AG04450 (cell line): Measurements from ENCODE around the gene FAM81A. TPM values are rescaled to one million over a fixed set of nuclear protein-coding genes. Genes with fewer than 3 reads are reported as not detected.

Source experiments
- CTCF ChIA-PET: fragments of 300-600, 350-600 bp; formaldehyde crosslinking; extraction: SDS; loops from one replicate; lab custom pipeline; 2022; ENCODE audit warnings: antibody characterized with exemption, inconsistent platforms; lab: Charles Lee
- POLR2A ChIA-PET: fragments of 350-600 bp; formaldehyde crosslinking; extraction: SDS; loops from one replicate; lab custom pipeline; 2021; ENCODE audit warnings: antibody characterized with exemption, inconsistent platforms; lab: Yijun Ruan, JAX
- DNase-seq: peaks from one replicate; pipeline ENCODE4 v3.0.0-alpha.2; 2011; ENCODE audit warnings: low read depth, low spot score
- H3K27ac ChIP-seq: one replicate; pipeline ENCODE4 v1.5.1; 2012; ENCODE audit warnings: low read depth, low read length, control low read depth
- H3K27me3 ChIP-seq: one replicate; pipeline ENCODE4 v1.6.0; 2012; ENCODE audit warnings: low read length; ENCODE audit not compliant: control insufficient read depth, insufficient read depth
- H3K4me3 ChIP-seq: 2 replicates; pipeline ENCODE4 v1.5.1; 2011; ENCODE audit warnings: mild to moderate bottlenecking, low read depth, low read length, control low read depth
- H3K9me3 ChIP-seq: 2 replicates; pipeline ENCODE4 v1.5.1; 2012; ENCODE audit warnings: low read length; ENCODE audit not compliant: control insufficient read depth, insufficient read depth
- CTCF ChIP-seq: IDR thresholded peaks from 2 replicates; pipeline ENCODE4 v1.5.1; 2011; ENCODE audit warnings: low read depth, low read length, control low read depth, inconsistent platforms
- polyA plus RNA-seq: library from polyadenylated mRNA; depleted of rRNA; stranded (reverse); fragments of >200 nt; gene quantifications from 2 replicates; pipeline ENCODE4 v1.2.3, GENCODE V29; 2011; rRNA removed
- small RNA-seq: library from RNA; depleted of rRNA; stranded (forward); fragments of <200 nt; gene quantifications from one replicate; pipeline ENCODE3, GENCODE V24; 2012; ENCODE audit warnings: low read depth; ENCODE audit not compliant: insufficient read length

FAM81A gene
- polyA plus RNA-seq, 1 experiment: not detected

GRCh38 chr15:59567324-59567723 lies 129.3 kb downstream of the FAM81A start:
- Histone ChIP-seq H3K27ac (no peak overlapping the region), H3K4me3 (no peak overlapping the region), H3K27me3 (no peaks in the 10 kb centered on the region), H3K9me3 (no peaks in the 10 kb centered on the region)
- no peak for DNase-seq
- TF ChIP-seq CTCF: no peak
- CTCF ChIA-PET: interaction anchor here (0.6 kb wide), 2 partner anchors 30 to 38 kb away, joined by 3 read pairs; no protein-coding TSS in a partner anchor
- POLR2A ChIA-PET: interaction anchor here (0.6 kb wide), 2 partner anchors 17 to 113 kb away, joined by 3 read pairs; no protein-coding TSS in a partner anchor

GRCh38 chr15:59569477-59569876 lies 131.5 kb downstream of the FAM81A start:
- CTCF ChIA-PET: no interaction called here
- no peak for TF ChIP-seq CTCF
- Histone ChIP-seq H3K27me3 (no peaks in the 10 kb centered on the region), H3K9me3 (no peaks in the 10 kb centered on the region), H3K27ac (no peak overlapping the region), H3K4me3 (no peak overlapping the region)
- POLR2A ChIA-PET: no interaction called here
- no peak for DNase-seq

DNA sequence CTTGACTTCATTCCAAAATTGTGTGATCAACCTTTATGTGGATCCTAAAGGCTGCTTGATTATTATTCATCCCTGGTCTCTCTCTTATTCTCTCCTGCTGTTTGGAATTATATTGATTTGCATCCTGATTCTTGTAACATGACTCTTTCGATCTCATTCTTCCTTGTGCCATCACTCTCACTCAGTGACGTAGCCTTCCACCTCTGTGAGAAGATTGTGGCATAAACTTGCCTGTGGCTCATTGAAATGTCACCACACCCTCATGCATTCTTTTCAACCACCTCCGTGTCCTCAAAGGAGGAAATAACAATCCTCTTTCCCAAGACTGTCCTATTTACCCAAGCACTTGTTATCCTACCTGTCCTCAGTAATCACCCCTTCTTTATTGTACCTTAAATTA lies 132.3 kb downstream of the FAM81A start:
- Histone ChIP-seq H3K27me3 (peaks cover 4% of the 10 kb centered on the region), H3K9me3 (no peaks in the 10 kb centered on the region), H3K27ac (no peak overlapping the region), H3K4me3 (no peak overlapping the region)
- TF ChIP-seq CTCF: no peak
- ChIA-PET CTCF (no interaction called here), POLR2A (no interaction called here)
- DNase-seq: no peak

GRCh38 chr15:59571606-59572005 lies 133.6 kb downstream of the FAM81A start:
- CTCF ChIA-PET: interaction anchor here (0.7 to 1.2 kb wide), 2 partner anchors 42 to 1377 kb away, joined by 4 to 5 read pairs; no protein-coding TSS in a partner anchor
- Histone ChIP-seq H3K27ac (no peak overlapping the region), H3K9me3 (no peaks in the 10 kb centered on the region), H3K27me3 (peaks cover 4% of the 10 kb centered on the region), H3K4me3 (no peak overlapping the region)
- POLR2A ChIA-PET: no interaction called here
- no peak for TF ChIP-seq CTCF
- no peak for DNase-seq

Small RNA genes within 50 kb of the gene (small RNA-seq; reads per million reads assigned to genes)
- not detected for gene RF00019

Other genes starting within 250 kb of the FAM81A start
- gene LDHAL6B, start 231.3 kb upstream of the FAM81A start, polyA plus RNA-seq: not detected in 2 replicates
- gene MYO1E, start 65.3 kb upstream of the FAM81A start, polyA plus RNA-seq: 44.6 and 49.1 TPM in 2 replicates
- gene GCNT3, start 173.6 kb downstream of the FAM81A start, polyA plus RNA-seq: 0.29 TPM in 1 of 2 replicates, not detected in the other
- gene GTF2A2, start 219.3 kb downstream of the FAM81A start, polyA plus RNA-seq: 40.2 and 77.8 TPM in 2 replicates